NB4 (cell line): ENCODE results near the gene TEX10.

Source experiments
- DNase-seq: peaks from one replicate; pipeline ENCODE4 v3.0.0; 2010; ENCODE audit warnings: low read depth
- H3K4me3 ChIP-seq: one replicate; pipeline ENCODE4 v1.5.1; 2011; ENCODE audit warnings: mild to moderate bottlenecking, low read depth, low read length, moderate library complexity
- CTCF ChIP-seq: IDR thresholded peaks from one replicate; pipeline ENCODE4 v1.5.1; 2012; ENCODE audit warnings: low read depth, low read length
- MAX ChIP-seq: IDR thresholded peaks from 2 replicates; pipeline ENCODE4 v1.6.1; 2011; ENCODE audit warnings: low read depth, low read length
- MYC ChIP-seq: IDR thresholded peaks from 2 replicates; pipeline ENCODE4 v1.6.1; 2011; ENCODE audit warnings: low read depth, low read length
- POLR2A ChIP-seq: IDR thresholded peaks from 2 replicates; pipeline ENCODE4 v1.6.1; 2011; ENCODE audit warnings: mild to moderate bottlenecking; ENCODE audit not compliant: insufficient read length; ENCODE audit errors: extremely low read depth

Gene TEX10

GRCh38 chr9:100281066-100281465 lies 71.7 kb downstream of the TEX10 start:
- no peak overlapping the region for H3K4me3 ChIP-seq
- TF ChIP-seq CTCF (no peak), POLR2A (no peak), MYC (no peak), MAX (no peak)
- no peak for DNase-seq

- peak; percentile 54 for DNase-seq
- no peak for TF ChIP-seq CTCF
- TF ChIP-seq POLR2A = no peak
- TF ChIP-seq MAX = no peak
- no peak for TF ChIP-seq MYC
- no peak overlapping the region for H3K4me3 ChIP-seq
Measured at GRCh38 chr9:100277166-100277979, 75.4 kb downstream of the TEX10 start.

- H3K4me3 ChIP-seq = no peak overlapping the region
- DNase-seq = no peak
- TF ChIP-seq POLR2A (no peak), CTCF (no peak), MYC (no peak)
Measured at GRCh38 chr9:100269656-100270055, 83.1 kb downstream of the TEX10 start.

GRCh38 chr9:100268271-100268670 lies 84.5 kb downstream of the TEX10 start:
- TF ChIP-seq MYC (no peak), POLR2A (no peak), CTCF (no peak), MAX (no peak)
- no peak overlapping the region for H3K4me3 ChIP-seq
- DNase-seq = no peak

- TF ChIP-seq POLR2A = no peak
- TF ChIP-seq MAX = no peak
- TF ChIP-seq MYC = no peak
- TF ChIP-seq CTCF = no peak
- no peak overlapping the region for H3K4me3 ChIP-seq
- no peak for DNase-seq
Measured at GRCh38 chr9:100267211-100267610, 85.5 kb downstream of the TEX10 start.
